HepG2 (cell line): ENCODE measurements around the gene DIPK1B. TPM values are rescaled to one million over a fixed set of nuclear protein-coding genes. Genes with fewer than 3 reads are reported as not detected.
A peak's percentile ranks its signal among the peaks of the same experiment; 100 is the strongest.

Source experiments
- BCL3 ChIP-seq: sonication (generic); formaldehyde crosslinking; IDR thresholded peaks from 2 replicates; pipeline ENCODE4 v1.5.1; 2020; ENCODE audit warnings: mild to moderate bottlenecking, missing genetic modification reagents, moderate library complexity
- DBP ChIP-seq: sonication (generic); formaldehyde crosslinking; IDR thresholded peaks from 2 replicates; pipeline ENCODE4 v1.4.0; 2020; ENCODE audit warnings: missing genetic modification reagents; ENCODE audit errors: not compliant biosample characterization
- DR1 ChIP-seq: sonication (generic); formaldehyde crosslinking; IDR thresholded peaks from 2 replicates; pipeline ENCODE4 v1.8.0; 2021; ENCODE audit warnings: mild to moderate bottlenecking, missing genetic modification reagents, inconsistent platforms
- GZF1 ChIP-seq: sonication (generic); formaldehyde crosslinking; IDR thresholded peaks from 2 replicates; pipeline ENCODE4 v1.5.1; 2020; ENCODE audit warnings: mild to moderate bottlenecking, missing genetic modification reagents
- HDAC1 ChIP-seq: sonication (generic); formaldehyde crosslinking; IDR thresholded peaks from 2 replicates; pipeline ENCODE4 v1.5.1; 2020; ENCODE audit warnings: mild to moderate bottlenecking, missing genetic modification reagents
- HNRNPLL ChIP-seq: fragments of 200-400 bp; formaldehyde crosslinking; IDR thresholded peaks from 2 replicates; pipeline ENCODE4 v1.6.1; 2017; ENCODE audit warnings: mild to moderate bottlenecking, low read depth, low read length; ENCODE audit not compliant: poor library complexity, severe bottlenecking
- KDM2A ChIP-seq: sonication (generic); formaldehyde crosslinking; IDR thresholded peaks from 2 replicates; pipeline ENCODE4 v1.4.0; 2020; ENCODE audit warnings: low read depth, missing genetic modification reagents, borderline replicate concordance
- NFIC ChIP-seq: IDR thresholded peaks from 2 replicates; pipeline ENCODE4 v1.6.1; 2012; ENCODE audit warnings: mild to moderate bottlenecking, low read length, inconsistent platforms
- RNF219 ChIP-seq: sonication (generic); formaldehyde crosslinking; IDR thresholded peaks from 2 replicates; pipeline ENCODE4 v1.5.0; 2020; ENCODE audit warnings: mild to moderate bottlenecking, missing genetic modification reagents
- SALL2 ChIP-seq: sonication (generic); formaldehyde crosslinking; IDR thresholded peaks from 2 replicates; pipeline ENCODE4 v1.8.1; 2023; ENCODE audit warnings: mild to moderate bottlenecking, missing genetic modification reagents, inconsistent platforms
- TCF12 ChIP-seq, 2 experiments: fragments of 450-650 bp in 1 of 2; sonication (generic) in 1 of 2; formaldehyde crosslinking in 1 of 2; IDR thresholded peaks; 2 replicates each; pipeline versions ENCODE4 v1.6.1 to v1.8.0; 2017 to 2022; ENCODE audit warnings: antibody characterized with exemption in 1 of 2, mild to moderate bottlenecking in 1 of 2, missing genetic modification reagents in 1 of 2, moderate library complexity in 1 of 2
- THYN1 ChIP-seq: sonication (generic); formaldehyde crosslinking; IDR thresholded peaks from 2 replicates; pipeline ENCODE4 v1.8.1; 2023; ENCODE audit warnings: low read depth, mild to moderate bottlenecking, moderate library complexity, missing genetic modification reagents, borderline replicate concordance
- ZBTB44 ChIP-seq: sonication (generic); formaldehyde crosslinking; IDR thresholded peaks from 2 replicates; pipeline ENCODE4 v1.4.0; 2020; ENCODE audit warnings: missing genetic modification reagents
- ZBTB7B ChIP-seq: sonication (generic); formaldehyde crosslinking; IDR thresholded peaks from 2 replicates; pipeline ENCODE4 v1.4.0; 2020; ENCODE audit warnings: missing genetic modification reagents
- ZNF367 ChIP-seq: sonication (generic); formaldehyde crosslinking; IDR thresholded peaks from 2 replicates; pipeline ENCODE4 v1.4.0; 2020; ENCODE audit warnings: missing genetic modification reagents, borderline replicate concordance
- ZNF382 ChIP-seq: sonication (generic); formaldehyde crosslinking; IDR thresholded peaks from 2 replicates; pipeline ENCODE4 v1.5.0; 2020; ENCODE audit warnings: missing genetic modification reagents, mild to moderate bottlenecking, borderline replicate concordance
- ZNF501 ChIP-seq: sonication (generic); formaldehyde crosslinking; IDR thresholded peaks from 2 replicates; pipeline ENCODE4 v1.5.1; 2020; ENCODE audit warnings: mild to moderate bottlenecking, moderate library complexity, missing genetic modification reagents
- ZXDC ChIP-seq: sonication (generic); formaldehyde crosslinking; IDR thresholded peaks from 2 replicates; pipeline ENCODE4 v1.5.0; 2020; ENCODE audit warnings: mild to moderate bottlenecking, missing genetic modification reagents
- polyA plus RNA-seq, 8 experiments: library from polyadenylated mRNA; depleted of rRNA in 3 of 8; stranded (reverse) in 7 of 8; unstranded in 1 of 8; fragments of >200 nt; fragmentation: Illumina TruSeq in 4 of 8; extraction: Trizol in 4 of 8; gene quantifications; 2 replicates each; pipeline versions ENCODE4 v1.2.1 to v1.2.3, GENCODE V29; 2011 to 2016; ENCODE audit warnings: low read depth in 4 of 8, missing spikeins in 1 of 8, mixed read lengths in 1 of 8; ENCODE audit not compliant: insufficient read depth in 1 of 8
- total RNA-seq, 5 experiments: library from RNA; depleted of rRNA; stranded (reverse); fragments of >200 nt; fragmentation: Illumina TruSeq; extraction: Trizol; gene quantifications; 2 replicates each; pipeline ENCODE4 v1.2.3, GENCODE V29; 2016; ENCODE audit warnings: low read depth in 1 of 5

The DIPK1B gene
- total and polyA plus RNA-seq, 2 of the 13 experiments (the other 11 are each of a cell fraction or from before 2014, with no cell fraction given): 0.18 to 3.9 TPM

GRCh38 chr9:136671646-136672430 lies 40.5 kb upstream of the DIPK1B start (continued):
- no peak for TF ChIP-seq ZXDC (CRISPR knock-in tag)
- peak; percentile 57; the same call in 1 of the 2 replicates for TF ChIP-seq ZBTB7B (CRISPR knock-in tag)
- no peak for TF ChIP-seq ZNF382 (CRISPR knock-in tag)
- no peak for TF ChIP-seq HDAC1 (CRISPR knock-in tag)
- TF ChIP-seq RNF219 (CRISPR knock-in tag): no peak
- TF ChIP-seq ZNF367 (CRISPR knock-in tag): no peak
- TF ChIP-seq TCF12 (IDR thresholded peaks at IDR 0.05): no peak
- TF ChIP-seq TCF12 (CRISPR knock-in tag; IDR thresholded peaks at IDR 0.05): no peak
- TF ChIP-seq ZBTB44 (CRISPR knock-in tag): no peak
- no peak for TF ChIP-seq NFIC
- TF ChIP-seq SALL2 (CRISPR knock-in tag): no peak
- TF ChIP-seq ZNF501: no peak
- TF ChIP-seq DBP (CRISPR knock-in tag): no peak
- TF ChIP-seq GZF1 (CRISPR knock-in tag): no peak
- peak; percentile 8 for TF ChIP-seq HNRNPLL
- TF ChIP-seq THYN1 (CRISPR knock-in tag): no peak
- TF ChIP-seq DR1 (CRISPR knock-in tag): no peak
- no peak for TF ChIP-seq BCL3 (CRISPR knock-in tag)
- TF ChIP-seq KDM2A: peak; percentile 55; the same call in 1 of the 2 replicates
